Measurements from ENCODE around the gene KBTBD12.

The KBTBD12 gene

DNA sequence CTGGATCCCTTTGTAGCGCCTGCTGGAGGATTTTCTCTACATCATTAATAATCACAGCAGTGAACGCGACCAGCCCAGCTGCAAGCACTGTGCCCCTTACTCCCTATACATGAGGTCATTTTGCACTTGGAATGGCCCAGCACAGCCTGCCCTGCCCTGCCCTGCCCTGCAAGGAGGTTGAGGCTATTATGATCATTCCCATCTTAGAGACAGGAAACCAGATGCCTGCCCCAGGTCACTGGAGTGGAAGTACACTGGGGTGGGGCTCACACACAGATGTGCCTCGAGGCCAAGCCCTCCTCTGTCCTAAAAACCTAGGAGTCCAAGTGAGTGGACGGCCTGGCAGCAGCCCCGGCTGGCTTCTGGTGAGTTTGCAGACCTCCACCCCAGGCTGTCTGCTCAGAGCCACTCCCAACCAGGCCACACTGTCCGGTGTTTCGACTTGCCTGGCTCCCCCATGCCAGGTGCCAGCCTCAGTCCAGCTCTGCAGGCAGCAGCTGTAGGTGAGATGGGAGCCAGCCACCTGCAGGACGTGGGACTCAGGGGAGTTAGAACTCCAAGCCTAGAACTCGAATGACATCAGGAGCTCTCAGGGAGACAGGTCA, 106.8 kb downstream of the KBTBD12 start:
- DNase-seq (ENCODE audit: low read depth) = no peak

DNA sequence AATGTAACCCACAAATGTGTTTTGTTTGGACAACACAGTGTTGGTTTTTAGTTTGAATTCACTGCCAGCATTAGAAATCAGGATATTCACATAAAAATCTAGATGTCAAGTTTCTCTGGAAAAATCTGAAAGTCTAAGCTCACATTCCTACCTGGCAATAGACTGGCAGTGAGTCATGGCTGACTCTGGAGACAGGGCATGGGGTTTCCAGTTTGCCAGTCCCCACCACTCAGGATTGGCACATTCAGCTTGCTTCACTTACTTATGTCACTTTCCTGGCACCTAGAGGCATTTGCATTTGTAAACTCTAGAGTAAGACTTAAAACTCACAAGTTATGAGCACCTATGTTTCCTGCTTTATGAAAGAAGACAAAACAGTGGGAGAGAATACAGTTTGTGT, 118.1 kb downstream of the KBTBD12 start:
- DNase-seq (ENCODE audit: low read depth) = no peak

DNA sequence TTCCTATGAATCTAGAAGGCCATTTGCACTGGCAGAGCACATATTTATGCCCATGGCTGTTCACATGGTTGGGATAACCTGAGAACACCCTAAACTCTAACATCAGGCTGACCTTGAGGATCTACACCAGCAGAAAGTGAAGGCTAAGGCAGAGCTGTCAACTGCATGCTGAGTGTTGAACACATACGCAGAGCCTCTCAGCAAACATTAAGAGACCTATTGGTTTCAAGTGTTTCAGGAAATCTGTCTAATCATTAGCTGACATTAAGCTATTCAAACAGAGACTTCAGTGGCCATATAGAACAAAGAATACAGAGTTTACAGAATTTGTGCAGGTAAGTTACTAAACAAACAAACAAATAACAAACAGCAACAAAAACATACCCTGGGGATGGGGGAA, 121.1 kb downstream of the KBTBD12 start:
- no peak for DNase-seq (ENCODE audit: low read depth)
